SK-N-SH (cell line): Measurements from ENCODE around the gene CDHR4.

Source experiments
- CTCF ChIP-seq: fragments of 200-600 bp; sonication (generic); IDR thresholded peaks from 2 replicates; pipeline ENCODE4 v1.6.1; 2017; ENCODE audit warnings: antibody characterized with exemption, mild to moderate bottlenecking, moderate library complexity
- EP300 ChIP-seq, 2 experiments: IDR thresholded peaks; 2 replicates each; pipeline versions ENCODE4 v1.4.0 to v1.6.1; 2012; ENCODE audit warnings: borderline replicate concordance in 1 of 2, low read depth in 1 of 2, low read length in 1 of 2
- EZH2phosphoT487 ChIP-seq: fragments of 200-600 bp; sonication (generic); IDR thresholded peaks from 2 replicates; pipeline ENCODE4 v1.6.1; 2017; ENCODE audit warnings: low read depth, mixed run types, mild to moderate bottlenecking, antibody characterized with exemption, moderate library complexity, borderline replicate concordance
- MAX ChIP-seq: IDR thresholded peaks from 2 replicates; pipeline ENCODE4 v1.4.0; 2012; ENCODE audit warnings: low read depth
- MXI1 ChIP-seq: IDR thresholded peaks from 2 replicates; pipeline ENCODE4 v1.6.1; 2012; ENCODE audit warnings: mild to moderate bottlenecking, low read depth, low read length, improper control_type of control experiment
- NRF1 ChIP-seq: IDR thresholded peaks from 2 replicates; pipeline ENCODE4 v1.6.1; 2012; ENCODE audit warnings: low read depth, mild to moderate bottlenecking, low read length
- POLR2AphosphoS5 ChIP-seq: IDR thresholded peaks from 2 replicates; pipeline ENCODE4 v1.6.1; 2012; ENCODE audit warnings: low read depth, low read length
- RCOR1 ChIP-seq: fragments of 150-350 bp; IDR thresholded peaks from 2 replicates; pipeline ENCODE4 v1.6.1; 2017; ENCODE audit warnings: antibody characterized with exemption, low read length
- REST ChIP-seq: IDR thresholded peaks from 2 replicates; pipeline ENCODE4 v1.6.1; 2012; ENCODE audit warnings: mild to moderate bottlenecking, low read depth, low read length, moderate library complexity
- RFX5 ChIP-seq: IDR thresholded peaks from 2 replicates; pipeline ENCODE4 v1.6.1; 2012; ENCODE audit warnings: mild to moderate bottlenecking, improper control_type of control experiment, low read length
- YY1 ChIP-seq: IDR thresholded peaks from 2 replicates; pipeline ENCODE4 v1.4.0; 2012; ENCODE audit warnings: low read depth, mild to moderate bottlenecking

DNA sequence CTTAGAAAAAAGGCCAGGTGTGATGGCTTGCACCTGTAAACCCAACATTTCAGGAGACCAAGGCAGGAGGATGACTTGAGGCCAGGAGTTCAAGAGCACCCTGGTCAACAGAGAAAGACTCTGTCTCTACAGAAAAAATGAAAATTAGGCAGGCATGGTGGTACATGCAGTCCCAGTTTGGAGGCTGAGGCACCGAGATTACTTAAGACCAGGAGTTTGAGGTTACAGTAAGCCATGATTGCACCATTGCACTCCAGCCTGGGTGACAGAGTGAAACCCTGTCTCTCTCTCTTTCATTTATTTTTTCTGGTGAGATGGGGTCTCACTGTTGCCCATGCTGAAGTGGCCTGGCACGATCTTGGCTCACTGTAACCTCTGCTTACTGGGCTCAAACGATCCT is 38.0 kb downstream of the CDHR4 start:
- TF ChIP-seq REST (no peak), EZH2phosphoT487 (no peak), CTCF (no peak), EP300 (IDR thresholded peaks at IDR 0.05; ENCODE audit: borderline replicate concordance in 1 of 2, low read depth in 1 of 2, low read length in 1 of 2) (no peak), YY1 (no peak), POLR2AphosphoS5 (no peak), MXI1 (no peak), RCOR1 (no peak), MAX (no peak), RFX5 (no peak), NRF1 (no peak)
